Measurements from ENCODE around the gene PRPH2. TPM values are rescaled to one million over a fixed set of nuclear protein-coding genes. Genes with fewer than 3 reads are reported as not detected.
"Not testable (repeated sequence)": the region's sequence is repeated elsewhere in the genome, so short reads cannot be mapped to it uniquely, and the experiment has no call there.

PRPH2 gene
- polyA plus RNA-seq, 1 experiment: 0.97 TPM

- no peaks in the 10 kb centered on the region for H3K9me3 ChIP-seq (ENCODE audit: control insufficient read depth, insufficient read depth, low read length)
- no peak overlapping the region for H3K27ac ChIP-seq (ENCODE audit: low read depth, low read length)
- no peak overlapping the region for H3K4me3 ChIP-seq (ENCODE audit: low read depth, low read length)
- POLR2A ChIA-PET: interaction anchor here (0.7 kb wide), 1 partner anchor 16 kb away, joined by 3 read pairs; no protein-coding TSS in a partner anchor
- TF ChIP-seq CTCF (IDR thresholded peaks at IDR 0.05; ENCODE audit: low read depth, low read length): no peak
- CTCF ChIA-PET: interaction anchor here (1.6 kb wide), 1 partner anchor 13 kb away, joined by 6 read pairs; no protein-coding TSS in a partner anchor
- no peaks in the 10 kb centered on the region for H3K27me3 ChIP-seq (ENCODE audit: control insufficient read depth, insufficient read depth, low read length)
- DNase-seq (ENCODE audit: low read depth, low spot score): no peak
These were observed 47.6 kb downstream of the PRPH2 start for GRCh38 chr6:42674780-42675179.

GRCh38 chr6:42674368-42674767 is 48.0 kb downstream of the PRPH2 start:
- H3K4me3 ChIP-seq (ENCODE audit: low read depth, low read length): not testable (repeated sequence)
- POLR2A ChIA-PET: interaction anchor here (0.7 kb wide), 1 partner anchor 17 kb away, joined by 3 read pairs; no protein-coding TSS in a partner anchor
- CTCF ChIA-PET: interaction anchor here (1.6 to 1.8 kb wide), 2 partner anchors 13 to 52 kb away, joined by 4 to 6 read pairs; no protein-coding TSS in a partner anchor

GRCh38 chr6:42664718-42665117 is 57.7 kb downstream of the PRPH2 start:
- Histone ChIP-seq H3K9me3 (ENCODE audit: control insufficient read depth, insufficient read depth, low read length) (no peaks in the 10 kb centered on the region), H3K27ac (ENCODE audit: low read depth, low read length) (no peak overlapping the region), H3K4me3 (ENCODE audit: low read depth, low read length) (no peak overlapping the region), H3K27me3 (ENCODE audit: control insufficient read depth, insufficient read depth, low read length) (no peaks in the 10 kb centered on the region)
- CTCF ChIA-PET: interaction anchor here (0.8 to 4.2 kb wide), 3 partner anchors 61 to 235 kb away, joined by 3 to 75 read pairs (median 29); partner anchors contain the start of gene RPL7L1
- POLR2A ChIA-PET: no interaction called here
- no peak for TF ChIP-seq CTCF (IDR thresholded peaks at IDR 0.05; ENCODE audit: low read depth, low read length)
- DNase-seq (ENCODE audit: low read depth, low spot score): no peak

More at GRCh38 chr6:42674368-42674767, 48.0 kb downstream of the PRPH2 start:
- not testable (repeated sequence) for H3K9me3 ChIP-seq (ENCODE audit: control insufficient read depth, insufficient read depth, low read length); DNase-seq (ENCODE audit: low read depth, low spot score); H3K27me3 ChIP-seq (ENCODE audit: control insufficient read depth, insufficient read depth, low read length); H3K27ac ChIP-seq (ENCODE audit: low read depth, low read length)

- Histone ChIP-seq H3K9me3 (ENCODE audit: control insufficient read depth, insufficient read depth, low read length) (no peaks in the 10 kb centered on the region), H3K27me3 (ENCODE audit: control insufficient read depth, insufficient read depth, low read length) (no peaks in the 10 kb centered on the region), H3K4me3 (ENCODE audit: low read depth, low read length) (no peak overlapping the region), H3K27ac (ENCODE audit: low read depth, low read length) (no peak overlapping the region)
- ChIA-PET POLR2A (interaction anchor here (0.5 kb wide), 1 partner anchor 527 kb away, joined by 3 read pairs; no protein-coding TSS in a partner anchor), CTCF (interaction anchor here (0.5 to 4.2 kb wide), 36 partner anchors 8 to 505 kb away, joined by 3 to 75 read pairs (median 4); partner anchors contain the start of gene RPL7L1)
- peak; percentile 23 for DNase-seq (ENCODE audit: low read depth, low spot score)
- TF ChIP-seq CTCF (IDR thresholded peaks at IDR 0.05; ENCODE audit: low read depth, low read length): peak; percentile 90
These were observed 60.8 kb downstream of the PRPH2 start for GRCh38 chr6:42661540-42662153.

DNA sequence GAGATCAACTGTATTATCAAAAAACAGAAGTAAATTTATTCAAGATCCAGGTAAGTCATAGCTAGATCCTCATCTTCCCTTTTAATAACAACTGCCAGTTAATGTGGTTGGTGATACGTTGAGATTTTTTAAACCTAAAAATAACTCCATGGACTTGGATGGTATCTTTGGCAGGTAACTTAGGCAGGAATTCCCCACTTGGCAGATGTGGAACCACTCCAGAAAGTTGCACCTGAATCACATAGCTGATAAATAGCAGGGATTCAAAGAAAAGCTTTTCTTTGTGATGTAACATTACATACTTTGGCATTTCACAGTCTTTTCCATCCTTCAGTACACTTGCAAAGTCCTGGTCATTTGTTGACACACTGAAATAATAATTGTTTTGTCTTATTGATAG is 62.6 kb downstream of the PRPH2 start:
- POLR2A ChIA-PET: no interaction called here
- Histone ChIP-seq H3K4me3 (ENCODE audit: low read depth, low read length) (no peak overlapping the region), H3K27me3 (ENCODE audit: control insufficient read depth, insufficient read depth, low read length) (no peaks in the 10 kb centered on the region), H3K9me3 (ENCODE audit: control insufficient read depth, insufficient read depth, low read length) (no peaks in the 10 kb centered on the region), H3K27ac (ENCODE audit: low read depth, low read length) (no peak overlapping the region)
- DNase-seq (ENCODE audit: low read depth, low spot score): no peak
- TF ChIP-seq CTCF (IDR thresholded peaks at IDR 0.05; ENCODE audit: low read depth, low read length): no peak
- CTCF ChIA-PET: interaction anchor here (0.6 to 1.0 kb wide), 3 partner anchors 66 to 240 kb away, joined by 3 to 4 read pairs (median 4); no protein-coding TSS in a partner anchor

Data from AG04450 (cell line).